Activated naive CD8-positive, alpha-beta T cell treated with anti-CD3 and anti-CD28 coated beads, Interleukin-2, amount 50 U/mL, for 16 hours (primary cell): ENCODE results near the gene FAM9C.
"Not testable (repeated sequence)": the region's sequence is repeated elsewhere in the genome, so short reads cannot be mapped to it uniquely, and the experiment has no call there.

ENCODE experiments used
- DNase-seq: peaks from one replicate; pipeline ENCODE4 v3.0.0-alpha.2; 2020; ENCODE audit warnings: low read depth, low spot score

Gene FAM9C

GRCh38 chrX:13044441-13044840, at the start of gene FAM9C:
FAM9C (minus strand) TSS chrX:13044620; CDS start chrX:13043789, 831 bp downstream.
- no peak for DNase-seq

GRCh38 chrX:13093529-13094140, 49.2 kb upstream of the FAM9C start:
- no peak for DNase-seq

- peak; percentile 23 for DNase-seq
Measured at GRCh38 chrX:13092455-13092941, 48.1 kb upstream of the FAM9C start.

- no peak for DNase-seq
Measured at GRCh38 chrX:13091111-13091765, 46.8 kb upstream of the FAM9C start.

- DNase-seq = no peak
Measured at GRCh38 chrX:13090339-13091110, 46.1 kb upstream of the FAM9C start.

- DNase-seq = no peak
Measured at GRCh38 chrX:13090027-13090338, 45.6 kb upstream of the FAM9C start.

GRCh38 chrX:13088156-13088487, 43.7 kb upstream of the FAM9C start:
- no peak for DNase-seq

- no peak for DNase-seq
Measured at GRCh38 chrX:13087322-13088155, 43.1 kb upstream of the FAM9C start.

GRCh38 chrX:13086793-13087321, 42.4 kb upstream of the FAM9C start:
- not testable (repeated sequence) for DNase-seq

GRCh38 chrX:13086076-13086475, 41.7 kb upstream of the FAM9C start:
- DNase-seq = no peak

- DNase-seq = no peak
Measured at GRCh38 chrX:13085526-13085925, 41.1 kb upstream of the FAM9C start.

GRCh38 chrX:13084611-13085010, 40.2 kb upstream of the FAM9C start:
- no peak for DNase-seq

GRCh38 chrX:13083755-13084326, 39.4 kb upstream of the FAM9C start:
- DNase-seq = not testable (repeated sequence)

- no peak for DNase-seq
Measured at GRCh38 chrX:13082206-13083065, 38.0 kb upstream of the FAM9C start.

GRCh38 chrX:13081395-13082205, 37.2 kb upstream of the FAM9C start:
- DNase-seq = no peak

- no peak for DNase-seq
Measured at GRCh38 chrX:13080128-13080795, 35.8 kb upstream of the FAM9C start.

- no peak for DNase-seq
Measured at GRCh38 chrX:13078739-13079444, 34.5 kb upstream of the FAM9C start.

- DNase-seq = no peak
Measured at GRCh38 chrX:13077168-13077567, 32.7 kb upstream of the FAM9C start.
